Muscle layer of duodenum (tissue), 2 donors: ENCODE data around the gene TAF4.

Source experiments
- H3K27ac ChIP-seq: one replicate; pipeline ENCODE4 v1.7.0; 2013; ENCODE audit warnings: mild to moderate bottlenecking, low read length
- H3K27me3 ChIP-seq: one replicate; pipeline ENCODE4 v1.7.0; 2013; ENCODE audit warnings: low read depth, mild to moderate bottlenecking, control low read depth, low read length
- H3K36me3 ChIP-seq, 2 donors: one replicate each; pipeline ENCODE4 v1.7.0; 2013; ENCODE audit warnings: low read length in 2 of 2, control low read depth in 1 of 2, mild to moderate bottlenecking in 1 of 2; ENCODE audit not compliant: insufficient read depth in 2 of 2, control insufficient read depth in 1 of 2
- H3K4me1 ChIP-seq, 2 donors: one replicate each; pipeline ENCODE4 v1.7.0; 2013; ENCODE audit warnings: low read length in 2 of 2, mild to moderate bottlenecking in 2 of 2, control low read depth in 1 of 2, moderate library complexity in 1 of 2; ENCODE audit not compliant: insufficient read depth in 2 of 2, control insufficient read depth in 1 of 2
- H3K4me3 ChIP-seq, 2 donors: one replicate each; pipeline ENCODE4 v1.7.0; 2013; ENCODE audit warnings: low read length in 2 of 2, low read depth in 1 of 2, mild to moderate bottlenecking in 1 of 2
- H3K9me3 ChIP-seq, 2 donors: one replicate each; pipeline ENCODE4 v1.7.0; 2013; ENCODE audit warnings: low read length in 2 of 2, control low read depth in 1 of 2, mild to moderate bottlenecking in 1 of 2; ENCODE audit not compliant: control insufficient read depth in 1 of 2
- donor health status: healthy.

Gene TAF4

GRCh38 chr20:62025394-62025793 is 40.3 kb downstream of the TAF4 start:
- H3K27me3 ChIP-seq = no peaks in the 10 kb centered on the region
- no peak overlapping the region for H3K27ac ChIP-seq
- H3K4me3 ChIP-seq = no peak overlapping the region
- no peaks in the 10 kb centered on the region for H3K36me3 ChIP-seq
- peaks cover 0 to 15% of the 10 kb centered on the region in 2 donors for H3K4me1 ChIP-seq
- no peaks in the 10 kb centered on the region for H3K9me3 ChIP-seq

GRCh38 chr20:62023935-62024334 is 41.7 kb downstream of the TAF4 start:
- Histone ChIP-seq H3K9me3 (no peaks in the 10 kb centered on the region), H3K4me1 (peaks cover 0 to 23% of the 10 kb centered on the region in 2 donors), H3K36me3 (no peaks in the 10 kb centered on the region), H3K4me3 (no peak overlapping the region), H3K27me3 (no peaks in the 10 kb centered on the region), H3K27ac (no peak overlapping the region)

GRCh38 chr20:62022575-62023139 is 43.0 kb downstream of the TAF4 start:
- Histone ChIP-seq H3K27ac (no peak overlapping the region), H3K4me3 (no peak overlapping the region), H3K9me3 (no peaks in the 10 kb centered on the region), H3K27me3 (no peaks in the 10 kb centered on the region), H3K4me1 (peaks cover 0 to 23% of the 10 kb centered on the region in 2 donors), H3K36me3 (no peaks in the 10 kb centered on the region)

- peaks cover 0 to 23% of the 10 kb centered on the region in 2 donors for H3K4me1 ChIP-seq
- H3K4me3 ChIP-seq = no peak overlapping the region
- no peaks in the 10 kb centered on the region for H3K9me3 ChIP-seq
- H3K36me3 ChIP-seq = no peaks in the 10 kb centered on the region
- no peak overlapping the region for H3K27ac ChIP-seq
- H3K27me3 ChIP-seq = no peaks in the 10 kb centered on the region
Measured at GRCh38 chr20:62021793-62022385, 43.8 kb downstream of the TAF4 start.

- H3K27ac ChIP-seq = no peak overlapping the region
- H3K4me3 ChIP-seq = no peak overlapping the region
- H3K27me3 ChIP-seq = no peaks in the 10 kb centered on the region
- peaks cover 0 to 19% of the 10 kb centered on the region in 2 donors for H3K4me1 ChIP-seq
- H3K9me3 ChIP-seq = no peaks in the 10 kb centered on the region
- H3K36me3 ChIP-seq = no peaks in the 10 kb centered on the region
Measured at GRCh38 chr20:62020935-62021701, 44.6 kb downstream of the TAF4 start.

GRCh38 chr20:62019881-62020492 is 45.7 kb downstream of the TAF4 start:
- no peaks in the 10 kb centered on the region for H3K27me3 ChIP-seq
- H3K27ac ChIP-seq = no peak overlapping the region
- H3K4me1 ChIP-seq = peaks cover 0 to 14% of the 10 kb centered on the region in 2 donors
- no peaks in the 10 kb centered on the region for H3K9me3 ChIP-seq
- no peak overlapping the region for H3K4me3 ChIP-seq
- H3K36me3 ChIP-seq = no peaks in the 10 kb centered on the region

- Histone ChIP-seq H3K36me3 (no peaks in the 10 kb centered on the region), H3K27me3 (no peaks in the 10 kb centered on the region), H3K27ac (no peak overlapping the region), H3K4me1 (peaks cover 0 to 14% of the 10 kb centered on the region in 2 donors), H3K4me3 (no peak overlapping the region), H3K9me3 (no peaks in the 10 kb centered on the region)
Measured at GRCh38 chr20:62019144-62019805, 46.4 kb downstream of the TAF4 start.

GRCh38 chr20:62018437-62019143 is 47.1 kb downstream of the TAF4 start:
- peaks cover 0 to 14% of the 10 kb centered on the region in 2 donors for H3K4me1 ChIP-seq
- no peaks in the 10 kb centered on the region for H3K36me3 ChIP-seq
- no peak overlapping the region for H3K4me3 ChIP-seq
- no peaks in the 10 kb centered on the region for H3K27me3 ChIP-seq
- no peaks in the 10 kb centered on the region for H3K9me3 ChIP-seq
- H3K27ac ChIP-seq = no peak overlapping the region

- Histone ChIP-seq H3K4me3 (no peak overlapping the region), H3K9me3 (no peaks in the 10 kb centered on the region), H3K36me3 (peaks cover 9 to 16% of the 10 kb centered on the region in 2 donors), H3K27me3 (no peaks in the 10 kb centered on the region), H3K4me1 (peaks cover 0 to 11% of the 10 kb centered on the region in 2 donors), H3K27ac (no peak overlapping the region)
Measured at GRCh38 chr20:62015540-62016288, 50.0 kb downstream of the TAF4 start.

- no peaks in the 10 kb centered on the region for H3K27me3 ChIP-seq
- no peak overlapping the region for H3K27ac ChIP-seq
- H3K4me3 ChIP-seq = no peak overlapping the region
- peaks cover 0 to 4% of the 10 kb centered on the region in 2 donors for H3K4me1 ChIP-seq
- no peaks in the 10 kb centered on the region for H3K9me3 ChIP-seq
- peaks cover 9 to 16% of the 10 kb centered on the region in 2 donors for H3K36me3 ChIP-seq
Measured at GRCh38 chr20:62014889-62015537, 50.7 kb downstream of the TAF4 start.
